Progenitor cell of endocrine pancreas (in vitro differentiated cells): Measurements from ENCODE around the gene STX1A. TPM values are rescaled to one million over a fixed set of nuclear protein-coding genes. Genes with fewer than 3 reads are reported as not detected.

Experiments used
- DNase-seq: peaks from one replicate; pipeline ENCODE4 v3.0.0; 2021; ENCODE audit warnings: low spot score; ENCODE audit not compliant: unreplicated experiment
- H3K27ac Mint-ChIP-seq: 2 replicates; pipeline ENCODE4 v1.8.0; 2021; ENCODE audit warnings: mild to moderate bottlenecking, moderate library complexity, mixed read lengths
- H3K27me3 Mint-ChIP-seq: 2 replicates; pipeline ENCODE4 v1.8.0; 2021; ENCODE audit warnings: mixed read lengths
- H3K36me3 Mint-ChIP-seq: 2 replicates; pipeline ENCODE4 v1.8.0; 2022; ENCODE audit warnings: mixed read lengths; ENCODE audit not compliant: insufficient read depth
- H3K4me1 Mint-ChIP-seq: 2 replicates; pipeline ENCODE4 v1.8.0; 2021; ENCODE audit warnings: low read depth, mixed read lengths
- H3K4me3 Mint-ChIP-seq: 2 replicates; pipeline ENCODE4 v1.8.0; 2021; ENCODE audit warnings: low read depth, mild to moderate bottlenecking, moderate library complexity, mixed read lengths
- H3K9me3 Mint-ChIP-seq: 2 replicates; pipeline ENCODE4 v1.8.0; 2021; ENCODE audit warnings: low read depth, mixed read lengths
- total RNA-seq: library from RNA; stranded (reverse); gene quantifications from 2 replicates; pipeline ENCODE4 v1.2.1, GENCODE V29; 2021
- TF ChIP-seq, protein P1 (sequence below): fragments of 200-600 bp; sonication (generic); IDR thresholded peaks from one replicate; pipeline ENCODE4 v1.5.0; 2021; ENCODE audit warnings: antibody characterized with exemption, mild to moderate bottlenecking; ENCODE audit not compliant: unreplicated experiment

STX1A gene
- total RNA-seq, 1 donor from 2014 or later: 46.6 TPM

DNA sequence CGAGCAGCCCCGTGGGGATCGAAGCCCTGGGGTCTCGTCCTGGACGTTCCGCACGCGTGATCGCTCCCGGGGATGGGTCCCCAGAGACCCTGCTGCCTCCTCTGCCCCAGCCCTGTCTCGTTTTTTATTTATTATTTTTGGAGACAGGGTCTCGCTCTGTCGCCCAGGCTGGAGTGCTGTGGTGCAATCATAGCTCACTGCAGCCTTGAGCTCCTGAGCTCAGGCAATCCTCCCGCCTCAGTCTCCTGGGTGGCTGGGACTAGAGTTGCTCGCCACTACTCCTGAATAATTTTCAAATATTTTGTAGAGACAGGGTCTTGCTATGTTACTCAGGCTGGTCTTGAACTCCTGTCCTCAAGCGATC lies 319 bp upstream of the STX1A start:
- Mint-ChIP-seq H3K27ac (peak overlapping the region; percentile 27), H3K4me3 (peak overlapping the region; percentile 73), H3K27me3 (peaks cover 9% of the 10 kb centered on the region), H3K36me3 (no peaks in the 10 kb centered on the region), H3K4me1 (peaks cover 21% of the 10 kb centered on the region), H3K9me3 (no peaks in the 10 kb centered on the region)
- TF ChIP-seq, protein P1, sequence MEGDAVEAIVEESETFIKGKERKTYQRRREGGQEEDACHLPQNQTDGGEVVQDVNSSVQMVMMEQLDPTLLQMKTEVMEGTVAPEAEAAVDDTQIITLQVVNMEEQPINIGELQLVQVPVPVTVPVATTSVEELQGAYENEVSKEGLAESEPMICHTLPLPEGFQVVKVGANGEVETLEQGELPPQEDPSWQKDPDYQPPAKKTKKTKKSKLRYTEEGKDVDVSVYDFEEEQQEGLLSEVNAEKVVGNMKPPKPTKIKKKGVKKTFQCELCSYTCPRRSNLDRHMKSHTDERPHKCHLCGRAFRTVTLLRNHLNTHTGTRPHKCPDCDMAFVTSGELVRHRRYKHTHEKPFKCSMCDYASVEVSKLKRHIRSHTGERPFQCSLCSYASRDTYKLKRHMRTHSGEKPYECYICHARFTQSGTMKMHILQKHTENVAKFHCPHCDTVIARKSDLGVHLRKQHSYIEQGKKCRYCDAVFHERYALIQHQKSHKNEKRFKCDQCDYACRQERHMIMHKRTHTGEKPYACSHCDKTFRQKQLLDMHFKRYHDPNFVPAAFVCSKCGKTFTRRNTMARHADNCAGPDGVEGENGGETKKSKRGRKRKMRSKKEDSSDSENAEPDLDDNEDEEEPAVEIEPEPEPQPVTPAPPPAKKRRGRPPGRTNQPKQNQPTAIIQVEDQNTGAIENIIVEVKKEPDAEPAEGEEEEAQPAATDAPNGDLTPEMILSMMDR: no peak
- no peak for DNase-seq

DNA sequence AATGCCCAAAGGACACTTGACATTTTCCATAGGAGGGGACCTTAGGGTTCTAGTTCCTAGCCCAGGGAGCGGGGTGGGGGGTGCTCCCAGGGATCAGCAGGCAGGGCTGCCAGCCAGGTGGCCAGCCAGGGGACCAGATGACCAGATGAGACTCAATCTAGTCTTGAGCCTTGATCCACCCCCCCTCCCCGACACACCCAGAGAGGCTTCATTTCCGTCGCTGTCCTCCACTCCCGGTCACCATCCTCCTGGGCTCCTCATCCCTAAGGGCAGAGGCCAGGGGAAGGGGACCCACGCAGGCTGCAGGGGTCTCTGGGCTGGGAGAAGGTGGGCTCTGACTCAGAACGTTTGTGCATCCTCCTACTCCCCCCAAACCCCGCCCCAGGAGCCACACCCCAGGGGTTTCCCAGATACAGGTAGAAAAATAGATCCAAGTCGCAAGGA lies 1.0 kb downstream of the STX1A start:
- H3K4me3 Mint-ChIP-seq: peak overlapping the region; percentile 66
- H3K36me3 Mint-ChIP-seq: no peaks in the 10 kb centered on the region
- TF ChIP-seq, protein P1: no peak
- peaks cover 21% of the 10 kb centered on the region for H3K4me1 Mint-ChIP-seq
- no peaks in the 10 kb centered on the region for H3K9me3 Mint-ChIP-seq
- H3K27me3 Mint-ChIP-seq: peaks cover 9% of the 10 kb centered on the region
- no peak for DNase-seq
- no peak overlapping the region for H3K27ac Mint-ChIP-seq

DNA sequence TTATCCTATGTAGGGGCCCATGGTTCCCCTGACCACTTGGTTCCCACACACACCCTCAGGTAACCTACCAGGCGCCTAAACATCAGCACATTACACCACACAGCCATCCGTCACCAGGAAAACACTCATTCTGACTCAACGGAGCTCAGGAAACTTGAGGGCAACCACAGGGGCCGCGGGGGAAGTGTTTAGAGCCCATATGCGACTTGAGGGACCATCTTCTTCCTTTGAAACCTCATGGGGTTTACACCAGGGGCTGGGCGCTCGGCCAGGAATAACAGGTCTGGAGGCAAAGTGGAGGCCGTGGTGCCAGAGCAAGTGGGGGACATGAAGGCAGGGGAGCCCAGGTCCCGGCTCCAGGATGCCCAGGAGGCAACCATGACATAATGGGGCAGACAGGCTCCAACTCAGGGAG lies 1.5 kb downstream of the STX1A start:
- peaks cover 9% of the 10 kb centered on the region for H3K27me3 Mint-ChIP-seq
- no peak for DNase-seq
- no peaks in the 10 kb centered on the region for H3K36me3 Mint-ChIP-seq
- H3K4me1 Mint-ChIP-seq: peaks cover 21% of the 10 kb centered on the region
- peak overlapping the region; percentile 41 for H3K27ac Mint-ChIP-seq
- TF ChIP-seq, protein P1: no peak
- H3K9me3 Mint-ChIP-seq: no peaks in the 10 kb centered on the region
- peak overlapping the region; percentile 66 for H3K4me3 Mint-ChIP-seq

DNA sequence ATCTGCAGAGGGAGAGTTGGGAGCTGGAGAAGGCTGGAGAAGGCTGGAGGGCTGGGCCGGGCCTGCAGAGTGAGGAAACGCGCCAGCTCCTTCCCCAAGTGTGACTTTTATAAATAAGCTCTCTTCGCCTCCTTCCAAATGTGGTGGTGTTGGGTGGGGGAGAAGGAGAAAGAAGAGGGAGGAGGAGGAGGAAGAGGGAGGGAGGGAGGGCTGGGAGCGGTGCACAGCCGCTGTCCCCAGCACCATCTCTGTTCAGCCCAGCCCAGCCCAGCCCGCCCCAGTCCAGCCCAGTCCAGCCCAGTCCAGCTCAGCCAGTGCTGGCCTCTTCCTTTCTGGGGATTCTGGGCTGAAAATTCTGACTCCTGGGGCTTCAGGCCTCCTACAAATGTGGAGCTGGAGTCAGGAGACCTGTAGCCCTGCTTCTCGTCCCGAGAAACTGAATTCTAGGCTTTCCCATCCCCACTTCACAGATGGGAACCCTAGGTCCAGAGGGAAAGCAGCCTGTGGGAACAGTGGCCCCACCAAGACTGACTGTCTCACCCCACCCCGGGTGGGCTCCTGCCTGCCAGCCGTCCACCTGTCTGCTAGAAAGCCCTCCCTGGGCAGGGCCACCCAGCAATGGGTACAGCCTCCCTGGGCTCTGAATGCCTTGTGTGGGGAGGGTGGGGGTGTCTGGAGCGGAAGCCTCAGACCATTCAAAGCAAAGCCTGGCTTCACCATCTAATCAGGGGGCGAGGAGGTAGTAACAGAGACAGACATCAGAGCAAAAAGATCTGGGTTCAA lies 2.3 kb downstream of the STX1A start:
- H3K9me3 Mint-ChIP-seq: no peaks in the 10 kb centered on the region
- no peak for DNase-seq
- TF ChIP-seq, protein P1: no peak
- no peaks in the 10 kb centered on the region for H3K36me3 Mint-ChIP-seq
- peak overlapping the region; percentile 66 for H3K4me3 Mint-ChIP-seq
- H3K4me1 Mint-ChIP-seq: peaks cover 21% of the 10 kb centered on the region
- peaks cover 9% of the 10 kb centered on the region for H3K27me3 Mint-ChIP-seq
- H3K27ac Mint-ChIP-seq: peak overlapping the region; percentile 37

DNA sequence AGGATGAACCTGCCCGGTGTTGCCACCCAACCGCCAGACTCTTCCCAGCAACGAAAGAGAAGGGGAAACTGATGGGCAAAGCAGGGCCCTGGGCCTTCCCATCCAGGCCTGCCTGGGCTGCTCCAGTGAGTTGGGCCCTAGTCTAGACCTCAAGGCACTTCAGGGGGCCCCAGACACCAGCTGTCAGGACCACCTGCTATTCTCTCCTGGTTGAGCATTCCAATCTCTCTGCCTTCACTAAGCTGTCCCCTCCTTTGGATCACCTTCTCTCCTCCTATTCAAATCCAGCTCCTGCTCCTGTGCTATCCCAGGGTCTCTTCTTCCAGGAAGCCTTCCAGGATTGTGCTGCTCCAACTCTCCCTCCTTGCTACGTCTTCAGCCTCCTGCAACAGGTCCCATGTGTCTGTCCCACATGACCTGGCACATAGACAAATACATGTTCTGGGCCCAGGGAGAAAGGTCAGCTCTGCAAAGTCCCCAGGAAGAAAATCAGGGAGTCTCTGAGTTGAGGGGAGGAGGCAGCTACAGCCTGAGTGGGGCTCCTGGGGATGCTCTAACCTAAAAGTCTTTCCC lies 3.1 kb downstream of the STX1A start:
- no peaks in the 10 kb centered on the region for H3K9me3 Mint-ChIP-seq
- H3K4me1 Mint-ChIP-seq: peaks cover 21% of the 10 kb centered on the region
- no peaks in the 10 kb centered on the region for H3K36me3 Mint-ChIP-seq
- peak overlapping the region; percentile 89 for H3K27ac Mint-ChIP-seq
- DNase-seq: no peak
- peaks cover 9% of the 10 kb centered on the region for H3K27me3 Mint-ChIP-seq
- TF ChIP-seq, protein P1: no peak
- H3K4me3 Mint-ChIP-seq: peak overlapping the region; percentile 50
